OCI-LY3 (cell line): Measurements from ENCODE around the gene AATF.

Source experiments
- CTCF ChIP-seq: fragments of 200-600, 300-600 bp; sonication (generic); IDR thresholded peaks from 2 replicates; pipeline ENCODE4 v1.5.1; 2014; ENCODE audit warnings: antibody characterized with exemption, low read length, low read depth
- EZH2phosphoT487 ChIP-seq: fragments of 200-600 bp; shearing (Covaris generic); IDR thresholded peaks from 2 replicates; pipeline ENCODE4 v1.6.1; 2018; ENCODE audit warnings: antibody characterized with exemption, mixed run types, low read depth

DNA sequence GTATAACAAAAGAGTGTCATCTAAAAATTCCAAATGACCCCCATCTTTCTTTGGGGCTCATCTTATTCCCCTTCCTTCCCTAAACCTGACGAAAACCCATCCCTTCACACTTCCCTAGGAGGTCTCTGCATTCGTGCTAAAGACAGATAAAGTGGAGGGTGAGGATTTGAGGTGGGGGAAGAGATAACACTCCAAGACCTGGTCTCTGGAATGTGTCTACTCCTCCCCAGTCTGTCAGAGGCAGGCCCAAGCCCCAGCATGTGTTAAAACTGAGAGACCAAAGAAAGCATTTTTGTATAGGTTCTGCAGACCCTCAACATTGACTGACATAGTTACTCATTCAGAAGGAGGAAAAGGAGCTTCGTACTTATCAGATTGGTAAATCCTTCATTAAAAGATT is 22.5 kb upstream of the AATF start:
- no peak for TF ChIP-seq CTCF
- TF ChIP-seq EZH2phosphoT487: no peak
